Upper lobe of right lung (tissue), 1 donor: Measurements from ENCODE around the gene ZNF652. TPM values are rescaled to one million over a fixed set of nuclear protein-coding genes. Genes with fewer than 3 reads are reported as not detected.
A peak's percentile ranks its signal among the peaks of the same experiment; 100 is the strongest.
"Not testable (repeated sequence)": the region's sequence is repeated elsewhere in the genome, so short reads cannot be mapped to it uniquely, and the experiment has no call there.

Experiments
- ATAC-seq: fragments of 200-7000 bp; cut with Tn5 transposase; one replicate; pipeline ENCODE4 v1.9.1; 2020; ENCODE audit warnings: mild to moderate bottlenecking, moderate library complexity
- DNase-seq: peaks from one replicate; pipeline ENCODE4 v3.0.0-alpha.2; 2020
- H3K27ac ChIP-seq: fragments of 200-600 bp; one replicate; pipeline ENCODE4 v1.8.0; 2022
- H3K27me3 ChIP-seq: fragments of 200-600 bp; one replicate; pipeline ENCODE4 v1.8.0; 2022; ENCODE audit warnings: mild to moderate bottlenecking
- H3K36me3 ChIP-seq: fragments of 200-600 bp; one replicate; pipeline ENCODE4 v1.8.0; 2022
- H3K4me1 ChIP-seq: fragments of 200-600 bp; one replicate; pipeline ENCODE4 v1.8.0; 2022
- H3K4me3 ChIP-seq: fragments of 200-600 bp; one replicate; pipeline ENCODE4 v1.8.0; 2022; ENCODE audit warnings: mild to moderate bottlenecking
- H3K9me3 ChIP-seq: fragments of 200-600 bp; one replicate; pipeline ENCODE4 v1.8.0; 2022
- CTCF ChIP-seq: fragments of 200-600 bp; IDR thresholded peaks from one replicate; pipeline ENCODE4 v1.8.0; 2022; ENCODE audit warnings: antibody characterized with exemption
- intact Hi-C: fragments of 100-400 bp; cut with DNase I; formaldehyde crosslinking; loops from one replicate; pipeline ENCODE4 v1.11.0; 2022
- total RNA-seq: library from RNA; stranded (reverse); fragmentation: NEBNext Ultra II Directional; extraction: Animal tissue kit (Norgen Biotek cat#: 25700); gene quantifications from one replicate; pipeline ENCODE4 v1.2.1, GENCODE V29; 2021
- donor health status: DM: no; HTN: yes; CAD: no; lungs with severe emphysema.

Gene ZNF652
- total RNA-seq, 1 donor from 2014 or later, result 49.8 TPM

DNA sequence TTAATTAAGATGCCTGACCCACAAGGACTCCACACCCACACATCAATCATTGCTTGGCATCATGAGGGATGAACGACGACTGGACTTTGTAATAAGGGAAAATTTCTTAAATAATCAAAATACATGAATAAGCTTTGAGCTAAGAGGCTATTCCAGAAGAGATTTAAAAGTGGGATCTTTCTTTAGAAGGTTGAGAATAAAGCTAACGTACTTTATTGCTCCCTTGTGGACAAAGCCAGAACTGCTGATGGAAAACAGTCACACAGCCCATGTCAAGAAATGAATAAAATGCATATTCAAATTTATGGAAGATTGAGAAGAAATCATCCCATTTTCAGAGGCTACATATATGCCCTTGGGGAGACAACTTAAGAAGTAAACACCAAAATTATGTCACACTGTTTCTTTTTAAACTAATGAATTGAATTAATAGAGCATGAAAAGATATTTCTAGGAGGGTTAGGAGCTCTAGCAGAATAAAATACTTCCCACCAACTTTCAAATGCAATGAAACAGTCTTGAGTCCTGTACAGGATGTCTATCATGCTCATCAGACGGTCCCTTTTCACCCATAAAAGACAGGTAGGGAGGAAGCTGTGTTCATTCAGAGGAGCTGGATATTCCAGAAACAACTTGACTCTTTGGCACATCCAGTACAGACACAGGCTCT lies 71.2 kb downstream of the ZNF652 start:
- no peaks in the 10 kb centered on the region for H3K4me1 ChIP-seq
- no peak for DNase-seq
- no peaks in the 10 kb centered on the region for H3K27me3 ChIP-seq
- H3K36me3 ChIP-seq, result peaks cover 10% of the 10 kb centered on the region
- no peak overlapping the region for H3K4me3 ChIP-seq
- no peaks in the 10 kb centered on the region for H3K9me3 ChIP-seq
- intact Hi-C loops, result no loop called here
- ATAC-seq, result peak; percentile 41
- peak; percentile 69 for TF ChIP-seq CTCF
- H3K27ac ChIP-seq, result no peak overlapping the region

DNA sequence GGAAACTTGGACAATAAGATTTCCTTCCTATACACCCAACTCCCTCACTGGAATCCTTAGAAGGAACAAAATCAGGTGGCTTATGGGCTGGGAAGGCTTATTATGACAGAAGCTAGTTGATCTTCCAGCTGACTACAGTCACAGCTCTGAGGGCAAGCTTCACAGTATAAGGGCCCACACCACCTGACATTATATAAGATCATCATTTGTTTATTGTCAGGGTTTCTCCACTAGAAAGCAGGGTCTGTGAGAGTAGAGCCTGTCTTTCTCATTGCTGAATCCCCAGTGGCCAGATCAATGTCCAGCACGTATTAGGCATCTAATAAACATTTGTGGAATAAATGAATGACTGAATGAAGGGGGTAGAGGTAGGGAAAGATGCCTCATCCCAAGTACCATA lies 73.7 kb downstream of the ZNF652 start:
- Histone ChIP-seq H3K4me3 (no peak overlapping the region), H3K36me3 (peaks cover 10% of the 10 kb centered on the region), H3K27ac (no peak overlapping the region), H3K4me1 (no peaks in the 10 kb centered on the region), H3K9me3 (no peaks in the 10 kb centered on the region), H3K27me3 (no peaks in the 10 kb centered on the region)
- ATAC-seq (no peak), DNase-seq (no peak)
- intact Hi-C loops, result no loop called here
- no peak for TF ChIP-seq CTCF

DNA sequence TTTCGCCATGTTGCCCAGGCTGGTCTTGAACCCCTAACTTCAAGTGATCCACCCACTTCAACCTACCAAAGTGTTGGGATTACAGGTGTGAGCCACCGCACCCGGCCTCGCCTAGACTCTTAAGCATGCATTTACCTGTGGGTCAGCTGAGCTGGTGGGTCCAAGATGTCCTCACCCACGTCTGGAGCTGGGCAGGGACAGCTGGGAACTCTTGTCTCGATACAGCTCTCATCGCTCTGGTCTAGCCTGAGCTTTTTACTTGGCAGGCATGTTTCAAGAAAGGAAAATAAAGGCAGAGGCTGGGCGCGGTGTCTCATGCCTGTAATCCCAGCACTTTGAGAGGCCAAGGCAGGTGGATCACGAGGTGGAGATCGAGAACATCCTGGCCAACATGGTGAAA lies 74.6 kb downstream of the ZNF652 start:
- intact Hi-C loops, result no loop called here
- Histone ChIP-seq H3K36me3 (peaks cover 10% of the 10 kb centered on the region), H3K4me1 (no peaks in the 10 kb centered on the region), H3K9me3 (no peaks in the 10 kb centered on the region), H3K4me3 (no peak overlapping the region), H3K27me3 (no peaks in the 10 kb centered on the region), H3K27ac (no peak overlapping the region)
- ATAC-seq, result no peak
- no peak for DNase-seq
- no peak for TF ChIP-seq CTCF

DNA sequence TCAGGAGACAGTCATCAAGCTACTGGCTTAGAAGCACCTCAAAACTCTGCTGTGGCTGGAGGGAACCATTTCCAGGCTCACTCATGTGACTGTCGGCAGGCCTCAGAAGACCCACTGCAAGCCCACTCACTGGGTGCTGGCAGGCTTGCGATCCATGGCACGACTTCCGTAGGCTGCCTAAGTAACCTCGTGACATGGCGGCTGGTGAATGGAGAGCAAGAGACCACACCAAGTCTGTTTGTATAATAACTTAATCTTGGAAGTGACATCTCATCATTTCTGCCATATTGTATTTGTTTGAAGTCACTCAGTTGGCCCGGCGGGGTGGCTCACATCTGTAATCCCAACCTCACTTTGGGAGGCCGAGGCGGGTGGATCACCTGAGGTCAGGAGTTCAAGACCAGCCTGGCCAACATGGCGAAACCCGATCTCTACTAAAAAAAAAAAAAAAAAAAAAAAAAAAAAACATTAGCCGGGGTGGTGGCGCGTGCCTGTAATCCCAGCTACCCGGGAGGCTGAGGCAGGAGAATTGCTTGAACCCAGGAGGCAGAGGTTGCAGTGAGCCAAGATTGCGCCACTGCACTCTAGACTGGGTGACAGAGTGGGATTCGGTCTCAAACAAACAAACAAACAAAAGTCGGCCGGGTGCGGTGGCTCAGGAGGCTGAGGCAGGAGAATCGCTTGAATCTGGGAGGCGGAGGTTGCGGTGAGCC lies 75.6 kb downstream of the ZNF652 start:
- DNase-seq, H3K9me3 ChIP-seq, H3K27me3 ChIP-seq, ATAC-seq, H3K4me3 ChIP-seq, H3K27ac ChIP-seq, intact Hi-C loops, H3K36me3 ChIP-seq, H3K4me1 ChIP-seq: not testable (repeated sequence)

DNA sequence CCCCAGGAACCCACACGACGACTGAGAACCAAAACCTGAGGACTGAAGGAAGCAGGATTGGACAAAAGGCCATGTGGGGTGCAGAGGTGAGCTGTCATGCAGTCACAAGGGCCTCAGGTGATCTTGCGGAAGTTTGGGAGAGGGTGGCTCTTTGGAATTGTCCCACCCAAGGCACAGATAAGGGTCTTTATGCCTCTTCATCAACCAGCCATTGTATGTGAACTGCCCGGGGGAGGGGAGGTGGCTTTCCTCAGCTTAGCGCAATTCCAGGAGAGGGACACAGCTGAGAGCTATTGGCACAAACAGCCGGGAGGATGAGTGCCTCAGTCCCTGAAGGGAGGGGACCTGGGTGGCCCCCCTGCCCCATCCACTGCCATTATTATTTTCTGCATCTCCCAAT lies 76.3 kb downstream of the ZNF652 start:
- DNase-seq (peak; percentile 30), ATAC-seq (no peak)
- Histone ChIP-seq H3K36me3 (no peaks in the 10 kb centered on the region), H3K27ac (no peak overlapping the region), H3K4me1 (no peaks in the 10 kb centered on the region), H3K4me3 (no peak overlapping the region), H3K9me3 (no peaks in the 10 kb centered on the region), H3K27me3 (no peaks in the 10 kb centered on the region)
- intact Hi-C loops, result no loop called here
- no peak for TF ChIP-seq CTCF

DNA sequence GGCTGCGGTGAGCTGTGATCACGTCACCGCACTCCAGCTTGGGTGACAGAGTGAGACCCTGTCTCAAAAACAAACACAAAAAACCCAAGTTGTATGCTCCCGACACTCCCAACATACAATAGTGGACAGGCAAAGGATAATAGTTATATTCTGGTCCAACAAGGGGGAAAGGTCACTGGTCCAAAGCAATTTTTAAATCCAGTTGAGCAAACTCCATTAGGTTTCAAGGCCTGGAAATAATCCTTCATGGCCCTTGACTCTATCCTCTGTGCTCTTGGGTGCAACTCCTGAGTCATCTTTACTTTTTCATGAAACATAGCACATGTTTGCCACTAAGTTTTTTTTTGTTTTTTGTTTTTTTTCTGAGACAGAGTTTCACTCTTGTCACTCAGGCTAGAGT lies 81.1 kb downstream of the ZNF652 start:
- no peaks in the 10 kb centered on the region for H3K4me1 ChIP-seq
- no peak overlapping the region for H3K27ac ChIP-seq
- DNase-seq, result no peak
- no peaks in the 10 kb centered on the region for H3K27me3 ChIP-seq
- no peak overlapping the region for H3K4me3 ChIP-seq
- intact Hi-C loops, result no loop called here
- H3K36me3 ChIP-seq, result no peaks in the 10 kb centered on the region
- TF ChIP-seq CTCF, result no peak
- no peak for ATAC-seq
- H3K9me3 ChIP-seq, result no peaks in the 10 kb centered on the region
